Heart left ventricle (tissue), 13 donors: ENCODE measurements around the gene SLC52A3.

ENCODE experiments used
- CTCF ChIP-seq, 12 donors: fragments of 200-600 bp; sonication (generic) in 4 of 12; IDR thresholded peaks; one replicate each; pipeline versions ENCODE4 v1.5.0 to v1.8.0; 2018 to 2022; ENCODE audit warnings: antibody characterized with exemption in 12 of 12, mild to moderate bottlenecking in 5 of 12
- POLR2A ChIP-seq, 2 donors: fragments of 450-650 bp; IDR thresholded peaks; one replicate each; pipeline ENCODE4 v1.6.1; 2017; ENCODE audit warnings: antibody characterized with exemption in 2 of 2, mild to moderate bottlenecking in 2 of 2, moderate library complexity in 2 of 2
- donor health status: ischemic (EF 13 %, LVEDD 7.1; RV severe dilation, severe dysfunction).
- donor health status: DM: no; HTN: yes; CAD: no.
- donor health status: DM: no; HTN: no; CAD: no.
- donor health status: ischemic (EF 25% LVEDD 6.9; RV normal size, moderate dysfunction).
- donor health status: ischemic (EF 25% LVEDD 5.7; RV mildly dilated, moderate dysfunction).
- donor health status: ischemic (EF 35%, LVEDD 5.7; RV mildly dilated, moderate dysfunction).
- donor health status: nonischemic (EF 11% LVEDD 7.7; RV severe dilation, severe dysfunction).
- donor health status: DM: yes; HTN: yes; CAD: no.
- donor health status: PGD.
- donor health status: ischemic (EF 29% LVEDD 5.4; RV normal size, mild dysfunction).
- donor health status: nonischemic (EF 23%, LVEDD 6.1; RV moderate dilation, normal function).

GRCh38 chr20:741620-742019 is 26.7 kb downstream of the SLC52A3 start:
- TF ChIP-seq CTCF (IDR thresholded peaks at IDR 0.05) (no peak), POLR2A (IDR thresholded peaks at IDR 0.05) (no peak)
